HG03521 (cell line): ENCODE data around the gene HECW1.
"Not testable (repeated sequence)": the region's sequence is repeated elsewhere in the genome, so short reads cannot be mapped to it uniquely, and the experiment has no call there.

Experiments
- ATAC-seq: cut with Tn5 transposase; IDR thresholded peaks from one replicate; pipeline ENCODE4 v1.9.1; 2021; ENCODE audit warnings: mild to moderate bottlenecking, moderate library complexity; ENCODE audit not compliant: unreplicated experiment

The HECW1 gene

DNA sequence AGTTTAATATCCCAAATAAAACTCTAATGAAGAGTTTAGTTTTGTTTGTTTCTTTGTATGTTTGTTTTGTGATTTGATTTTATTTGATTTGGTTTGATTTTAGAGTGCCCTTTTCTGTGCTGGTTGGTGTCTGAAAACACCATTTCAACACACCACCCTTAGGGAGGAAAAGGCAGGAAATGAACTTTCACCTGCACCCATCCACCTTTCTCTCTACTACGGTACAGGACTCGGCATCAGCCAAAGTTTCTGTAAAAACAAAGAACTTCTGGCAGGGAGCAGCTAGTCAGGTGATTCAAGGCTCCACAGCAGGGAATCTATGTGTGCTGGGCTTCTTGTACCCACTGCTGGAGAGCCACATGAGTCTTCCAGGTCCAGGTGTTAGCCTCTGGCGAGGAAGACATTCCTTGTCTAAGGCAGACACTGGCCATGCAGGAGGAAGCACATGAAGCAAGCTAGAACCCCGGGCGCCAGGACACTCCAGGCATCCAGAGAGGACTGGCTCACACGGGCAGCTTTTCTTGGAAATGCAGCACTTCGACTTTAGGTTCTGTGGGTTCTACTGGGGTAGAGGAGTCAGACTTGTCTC, 448.4 kb downstream of the HECW1 start:
- no peak for ATAC-seq

DNA sequence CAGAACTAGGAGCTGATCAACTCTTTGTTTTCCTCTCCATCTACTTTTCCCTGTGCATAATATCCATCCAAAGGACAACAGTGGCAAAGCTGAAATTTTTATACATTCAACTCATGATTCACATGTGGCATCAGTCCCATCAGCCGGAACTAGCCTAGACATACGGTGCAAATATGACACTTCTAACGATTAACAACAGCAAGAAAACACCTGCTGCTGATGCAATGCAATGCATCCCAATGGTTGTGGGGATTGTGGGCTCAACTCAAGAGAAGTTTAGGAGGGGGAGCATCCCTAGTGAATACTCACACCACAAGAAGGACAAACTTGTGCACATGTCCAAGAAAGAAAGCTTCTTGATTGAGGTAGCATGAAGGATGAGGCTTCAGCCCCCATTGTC, 449.9 kb downstream of the HECW1 start:
- ATAC-seq: no peak

- ATAC-seq: no peak
Measured at GRCh38 chr7:43565786-43566185, 453.3 kb downstream of the HECW1 start.

GRCh38 chr7:43568529-43568928, 456.1 kb downstream of the HECW1 start:
- ATAC-seq: no peak

- ATAC-seq: peak; percentile 60
Measured at GRCh38 chr7:43569424-43569823, 457.0 kb downstream of the HECW1 start.

- peak; percentile 76 for ATAC-seq
Measured at GRCh38 chr7:43570688-43571365, 458.4 kb downstream of the HECW1 start.

- ATAC-seq: no peak
Measured at GRCh38 chr7:43572516-43573049, 460.1 kb downstream of the HECW1 start.

GRCh38 chr7:43573832-43574231, 461.4 kb downstream of the HECW1 start:
- ATAC-seq: not testable (repeated sequence)

GRCh38 chr7:43575506-43575905, 463.1 kb downstream of the HECW1 start:
- no peak for ATAC-seq

GRCh38 chr7:43576241-43576640, 463.8 kb downstream of the HECW1 start:
- ATAC-seq: no peak

DNA sequence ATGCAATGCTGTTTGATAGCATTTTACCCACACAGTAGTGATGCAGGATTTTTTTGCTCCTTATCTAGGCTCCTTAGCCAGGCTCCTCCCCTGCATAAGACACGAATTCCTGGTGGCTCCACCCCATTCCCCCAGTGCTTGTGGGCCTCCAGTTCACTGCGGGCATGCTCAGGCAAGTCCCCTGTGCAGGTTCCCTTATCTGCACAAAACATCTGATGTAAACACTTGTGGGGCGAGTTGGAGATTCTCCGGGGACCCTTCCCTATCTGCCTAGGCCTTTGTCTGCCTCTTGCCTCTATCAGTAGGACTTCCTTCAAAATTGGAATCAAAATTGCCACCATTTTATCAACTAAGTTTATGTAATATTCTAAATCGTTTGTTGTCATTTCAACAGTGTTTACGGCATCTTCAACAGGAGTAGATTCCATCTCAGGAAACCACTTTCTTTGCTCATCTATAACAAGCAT, 465.1 kb downstream of the HECW1 start:
- no peak for ATAC-seq

DNA sequence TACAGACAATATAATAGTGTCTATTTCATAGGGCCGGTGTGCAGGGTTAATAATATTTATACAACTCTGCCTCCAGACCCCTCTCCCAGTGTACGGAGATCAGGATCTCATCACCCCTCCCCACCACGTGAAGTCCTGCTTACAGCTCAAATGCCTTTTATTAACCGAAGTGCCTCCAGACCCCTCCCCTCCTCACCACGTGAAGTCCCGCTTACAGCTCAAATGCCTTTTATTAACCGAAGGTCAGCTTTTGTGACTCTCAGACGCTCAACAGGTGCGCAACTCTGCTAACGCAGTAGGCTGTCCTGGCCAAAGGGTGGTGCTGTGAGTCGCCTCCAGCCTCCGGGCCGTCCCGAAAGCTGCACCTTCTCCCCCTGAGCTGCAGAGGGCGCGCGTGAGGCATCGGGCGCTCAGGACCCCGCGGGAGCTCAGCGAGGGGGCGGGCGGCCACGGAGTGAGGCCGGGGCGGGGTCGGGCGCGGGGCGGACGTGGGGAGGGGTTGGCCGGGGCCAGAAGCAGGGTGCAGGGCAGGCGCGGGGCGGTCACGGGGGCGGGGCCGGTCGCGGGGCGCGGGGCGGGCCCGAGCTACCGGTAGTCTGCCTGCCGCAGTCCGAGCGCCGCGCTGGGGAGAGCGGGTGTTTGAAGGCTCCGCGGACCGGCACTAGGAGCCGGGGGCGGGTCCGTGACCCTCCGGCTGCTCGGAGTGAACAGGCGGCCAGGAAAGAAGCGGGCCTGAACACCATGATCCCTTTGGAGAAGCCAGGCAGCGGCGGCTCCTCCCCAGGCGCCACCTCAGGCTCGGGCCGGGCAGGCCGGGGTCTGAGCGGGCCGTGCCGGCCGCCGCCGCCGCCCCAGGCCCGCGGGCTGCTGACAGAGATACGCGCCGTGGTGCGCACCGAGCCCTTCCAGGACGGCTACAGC, 470.3 kb downstream of the HECW1 start, which contains the start of gene STK17A:
Gene STK17A, plus strand, starts transcription at position 606 of the 921 bp plus-strand sequence. Its CDS starts 136 bp downstream, at position 742.
- ATAC-seq: peak; percentile 78

- ATAC-seq: peak; percentile 15
Measured at GRCh38 chr7:43583424-43584194, 471.2 kb downstream of the HECW1 start.

DNA sequence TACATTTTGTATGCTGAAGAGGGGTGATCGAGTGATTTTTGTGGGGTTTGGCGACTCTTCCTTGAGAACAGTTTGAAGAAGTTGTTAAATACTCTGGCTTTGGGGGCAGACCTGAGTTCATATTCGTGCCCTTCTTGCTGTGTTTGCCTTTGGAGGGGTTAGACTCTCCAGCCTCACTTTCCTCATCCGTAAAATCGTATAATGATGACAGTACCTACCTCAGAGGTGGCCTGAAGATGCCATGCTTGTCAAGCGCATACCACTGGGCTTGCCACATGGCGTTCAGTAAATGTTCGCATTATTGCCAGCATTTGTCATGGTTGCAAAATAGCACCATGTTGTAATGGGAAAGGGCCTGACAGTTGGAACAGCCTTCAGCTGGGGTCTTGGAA, 471.7 kb downstream of the HECW1 start:
- no peak for ATAC-seq

DNA sequence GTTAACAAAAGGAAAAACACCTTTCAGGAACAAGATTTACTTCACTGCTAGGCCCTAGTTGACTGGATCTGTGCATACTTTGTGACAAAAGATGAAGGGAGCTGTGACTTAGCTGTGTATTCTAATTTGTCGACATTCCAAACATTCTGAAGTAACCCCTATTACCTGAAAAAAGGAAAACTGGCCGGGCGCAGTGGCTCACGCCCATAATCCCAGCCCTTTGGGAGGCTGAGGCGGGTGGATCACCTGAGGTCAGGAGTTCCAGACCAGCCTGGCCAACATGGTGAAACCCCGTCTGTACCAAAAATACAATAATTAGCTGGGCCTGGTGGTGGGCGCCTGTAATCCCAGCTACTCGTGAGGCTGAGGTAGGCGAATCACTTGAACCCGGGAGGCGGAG, 472.3 kb downstream of the HECW1 start:
- ATAC-seq: not testable (repeated sequence)

- no peak for ATAC-seq
Measured at GRCh38 chr7:43585562-43585961, 473.1 kb downstream of the HECW1 start.

DNA sequence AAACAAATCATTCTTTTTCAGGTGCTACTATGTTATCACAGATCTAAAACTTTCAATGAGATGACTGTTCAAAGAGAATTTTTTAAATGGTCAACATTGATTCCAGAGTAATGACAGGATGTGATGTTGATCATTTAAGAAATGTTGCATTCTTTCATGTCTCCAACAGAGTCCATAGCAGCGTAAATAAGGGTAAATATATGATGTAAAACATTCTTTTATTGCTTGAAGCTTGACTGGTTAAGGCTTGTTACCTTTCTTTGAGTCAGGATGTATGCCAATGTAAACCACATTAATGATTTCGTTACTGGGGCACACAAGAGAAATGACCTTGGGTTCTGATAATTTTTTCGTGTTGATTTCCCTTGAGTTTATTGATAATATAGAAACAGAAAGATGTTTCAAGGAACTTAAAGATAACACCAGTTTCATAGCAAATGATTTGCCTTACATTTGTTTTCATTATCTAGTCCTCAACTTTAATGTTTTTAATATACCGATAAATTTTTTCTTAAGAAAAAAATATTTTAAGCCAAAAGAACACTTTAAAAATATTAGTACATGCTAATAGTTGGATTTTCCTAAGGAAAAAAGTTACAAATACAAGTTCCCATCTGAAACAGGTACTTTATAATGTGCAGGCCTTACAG, 473.9 kb downstream of the HECW1 start:
- ATAC-seq: no peak

GRCh38 chr7:43588477-43589132, 476.2 kb downstream of the HECW1 start:
- no peak for ATAC-seq

DNA sequence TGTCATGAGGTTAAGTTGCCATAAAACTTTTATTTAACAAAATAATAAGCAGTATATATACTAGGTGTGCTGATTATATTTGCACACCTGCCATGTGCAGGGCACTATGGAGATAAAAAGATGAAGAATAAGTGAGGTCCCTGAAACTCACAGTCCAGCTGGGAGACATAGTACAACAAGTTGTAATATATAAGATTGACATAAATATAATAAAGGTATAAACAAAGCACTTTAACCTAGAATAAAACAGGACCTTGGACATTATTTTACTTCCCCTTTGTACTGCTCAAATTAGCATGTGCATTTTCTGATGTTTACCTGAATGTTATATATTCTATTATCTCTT, 476.7 kb downstream of the HECW1 start:
- ATAC-seq: no peak

- no peak for ATAC-seq
Measured at GRCh38 chr7:43589728-43590127, 477.3 kb downstream of the HECW1 start.
